Tibial artery (tissue), 4 donors: ENCODE results near the gene PTPRD.

Experiments used
- DNase-seq, 2 donors: peaks; one replicate each; pipeline ENCODE4 v3.0.0-alpha.2; 2019
- H3K27ac ChIP-seq, 2 donors: fragments of 200-600 bp; sonication (generic) in 1 of 2; 1 replicate in 1 of 2; 2 replicates in 1 of 2; pipeline ENCODE4 v1.5.1; 2018 to 2019; ENCODE audit warnings: mild to moderate bottlenecking in 1 of 2
- H3K27me3 ChIP-seq, 2 donors: fragments of 200-600 bp; sonication (generic) in 1 of 2; one replicate each; pipeline versions ENCODE4 v1.5.1 to v1.6.0; 2016 to 2019
- H3K36me3 ChIP-seq, 3 donors: fragments of 200-600 bp; sonication (generic) in 2 of 3; one replicate each; pipeline ENCODE4 v1.5.1; 2016 to 2019; ENCODE audit warnings: mild to moderate bottlenecking in 2 of 3
- H3K4me1 ChIP-seq, 4 donors: fragments of 200-600 bp; sonication (generic) in 2 of 4; 1 replicate in 3 of 4; 2 replicates in 1 of 4; pipeline ENCODE4 v1.5.1; 2016 to 2019
- H3K4me3 ChIP-seq, 2 donors: fragments of 200-600 bp; sonication (generic) in 1 of 2; 1 replicate in 1 of 2; 2 replicates in 1 of 2; pipeline ENCODE4 v1.5.1; 2018 to 2019; ENCODE audit warnings: mild to moderate bottlenecking in 2 of 2
- H3K9me3 ChIP-seq, 3 donors: fragments of 200-600 bp; sonication (generic) in 1 of 3; one replicate each; pipeline ENCODE4 v1.5.1; 2016 to 2019
- intact Hi-C: fragments of 100-400 bp; cut with DNase I; formaldehyde crosslinking; loops from one replicate; pipeline ENCODE4 v1.15.0; 2023; ENCODE audit warnings: low total_unique reads
- TF ChIP-seq, protein P1 (sequence below), 2 experiments: fragments of 200-600 bp in 1 of 2; fragments of 450-650 bp in 1 of 2; IDR thresholded peaks; one replicate each; pipeline ENCODE4 v1.5.1; 2017 to 2019; ENCODE audit warnings: antibody characterized with exemption in 2 of 2, mild to moderate bottlenecking in 1 of 2, moderate library complexity in 1 of 2

PTPRD gene

DNA sequence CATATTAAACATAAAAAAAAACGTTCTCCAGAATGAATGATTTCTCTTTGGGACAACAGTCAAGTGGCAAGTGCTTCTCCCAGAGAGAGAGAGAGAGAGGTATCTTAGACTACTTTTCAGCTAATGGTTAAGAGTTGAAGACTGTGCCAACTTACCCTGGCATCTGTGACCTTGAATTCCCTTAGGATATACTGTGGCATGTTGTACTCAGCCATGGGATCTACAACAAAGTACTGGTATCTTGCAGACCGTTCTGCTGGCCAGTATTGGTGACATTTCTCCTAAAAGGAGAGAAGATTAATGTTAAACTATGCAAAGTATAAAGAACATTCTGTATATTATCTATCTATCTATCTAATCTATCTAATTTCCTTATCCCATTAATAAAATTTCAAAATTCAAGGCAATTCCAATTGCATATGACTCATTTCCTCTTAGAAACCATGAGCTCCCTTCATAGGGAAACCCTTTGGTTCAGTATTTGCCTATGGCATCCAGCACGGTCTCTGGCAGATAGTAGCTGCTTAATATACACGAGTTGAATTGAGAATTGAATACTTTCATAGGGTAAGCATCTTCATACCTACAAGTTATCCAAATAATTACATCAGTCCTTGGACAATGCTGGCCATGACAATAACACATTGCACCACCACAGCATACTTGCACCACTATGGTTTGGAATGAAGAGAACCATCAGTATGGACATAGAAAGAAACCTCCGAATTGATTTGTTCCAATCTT lies 2273.9 kb downstream of the PTPRD start:
- DNase-seq, result no peak
- no peak overlapping the region for H3K27ac ChIP-seq
- H3K4me1 ChIP-seq, result peaks cover 0 to 15% (median 13%) of the 10 kb centered on the region in 4 donors

DNA sequence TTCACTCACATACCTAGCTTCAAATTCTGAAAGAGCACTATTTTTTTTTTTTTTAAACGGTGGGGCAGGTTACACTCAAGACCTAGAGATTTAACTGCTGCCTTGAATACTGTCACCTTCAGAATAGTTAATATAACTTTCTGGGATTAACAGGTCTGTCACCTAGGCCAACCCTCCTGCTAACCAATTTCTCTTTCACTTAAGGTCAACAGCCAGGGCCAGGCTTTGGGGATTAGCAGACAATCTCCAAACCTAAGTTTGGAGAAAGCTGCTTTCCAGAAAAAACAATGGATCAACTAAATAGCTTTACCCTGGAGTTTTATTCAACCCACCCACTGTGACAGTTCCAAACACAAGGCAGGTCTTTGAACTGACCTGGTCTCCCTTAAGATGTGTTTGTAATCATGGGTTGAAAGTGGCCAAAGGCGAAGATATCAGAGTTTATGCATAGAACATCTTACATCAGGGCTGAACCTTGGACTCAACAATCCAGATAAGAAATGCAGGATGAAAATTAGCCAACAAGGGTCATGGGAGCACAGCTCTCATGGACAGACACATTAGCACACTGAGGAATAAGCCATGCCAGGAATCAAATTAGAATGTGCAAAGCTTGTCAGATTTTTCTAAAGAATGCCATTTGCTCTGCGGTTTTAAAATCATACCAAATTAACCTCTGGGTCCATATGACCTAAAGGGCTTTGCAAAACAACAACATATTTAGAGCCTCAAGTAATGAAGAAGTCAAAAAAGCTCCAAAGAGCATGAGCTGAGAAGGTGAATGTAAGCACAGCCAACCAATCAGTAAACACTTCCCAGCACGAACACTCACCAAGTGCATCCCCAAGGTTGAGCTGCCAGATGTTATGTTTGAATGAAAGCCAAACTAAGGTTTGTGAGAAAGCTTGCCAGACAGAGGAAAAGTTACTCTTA lies 2274.7 kb downstream of the PTPRD start:
- DNase-seq, result no peak
- no peak overlapping the region for H3K27ac ChIP-seq
- intact Hi-C loops, result no loop called here
- TF ChIP-seq, protein P1, sequence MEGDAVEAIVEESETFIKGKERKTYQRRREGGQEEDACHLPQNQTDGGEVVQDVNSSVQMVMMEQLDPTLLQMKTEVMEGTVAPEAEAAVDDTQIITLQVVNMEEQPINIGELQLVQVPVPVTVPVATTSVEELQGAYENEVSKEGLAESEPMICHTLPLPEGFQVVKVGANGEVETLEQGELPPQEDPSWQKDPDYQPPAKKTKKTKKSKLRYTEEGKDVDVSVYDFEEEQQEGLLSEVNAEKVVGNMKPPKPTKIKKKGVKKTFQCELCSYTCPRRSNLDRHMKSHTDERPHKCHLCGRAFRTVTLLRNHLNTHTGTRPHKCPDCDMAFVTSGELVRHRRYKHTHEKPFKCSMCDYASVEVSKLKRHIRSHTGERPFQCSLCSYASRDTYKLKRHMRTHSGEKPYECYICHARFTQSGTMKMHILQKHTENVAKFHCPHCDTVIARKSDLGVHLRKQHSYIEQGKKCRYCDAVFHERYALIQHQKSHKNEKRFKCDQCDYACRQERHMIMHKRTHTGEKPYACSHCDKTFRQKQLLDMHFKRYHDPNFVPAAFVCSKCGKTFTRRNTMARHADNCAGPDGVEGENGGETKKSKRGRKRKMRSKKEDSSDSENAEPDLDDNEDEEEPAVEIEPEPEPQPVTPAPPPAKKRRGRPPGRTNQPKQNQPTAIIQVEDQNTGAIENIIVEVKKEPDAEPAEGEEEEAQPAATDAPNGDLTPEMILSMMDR (IDR thresholded peaks at IDR 0.05), result no peak
- no peaks in the 10 kb centered on the region for H3K27me3 ChIP-seq
- no peaks in the 10 kb centered on the region for H3K9me3 ChIP-seq
- H3K4me3 ChIP-seq, result no peak overlapping the region
- peaks cover 0 to 15% (median 13%) of the 10 kb centered on the region in 4 donors for H3K4me1 ChIP-seq
- H3K36me3 ChIP-seq, result no peaks in the 10 kb centered on the region

More for the DNA sequence above, 2273.9 kb downstream of the PTPRD start:
- intact Hi-C loops, result no loop called here
- TF ChIP-seq, protein P1 (IDR thresholded peaks at IDR 0.05), result no peak
- H3K27me3 ChIP-seq, result no peaks in the 10 kb centered on the region
- no peaks in the 10 kb centered on the region for H3K9me3 ChIP-seq
- no peak overlapping the region for H3K4me3 ChIP-seq
- H3K36me3 ChIP-seq, result no peaks in the 10 kb centered on the region

DNA sequence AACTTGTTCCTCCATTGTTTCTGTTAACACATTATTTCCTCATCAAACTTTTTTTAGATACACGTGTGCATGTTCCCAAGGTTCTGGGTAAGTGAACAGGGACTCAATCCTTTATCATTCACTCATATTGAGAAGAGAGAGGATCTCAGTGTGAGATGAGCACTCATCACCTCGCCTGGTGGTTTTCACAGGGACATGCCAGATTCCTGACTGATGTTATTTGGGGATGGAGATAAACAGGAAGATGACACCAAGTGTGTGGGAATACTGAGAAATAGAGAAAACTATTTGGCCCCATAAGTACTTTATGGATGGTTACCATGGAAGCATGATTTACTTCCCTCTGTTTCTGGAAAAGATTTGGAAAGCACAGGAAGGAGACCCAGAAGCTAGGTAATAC lies 2279.9 kb downstream of the PTPRD start:
- peaks cover 0 to 5% (median 2%) of the 10 kb centered on the region in 4 donors for H3K4me1 ChIP-seq
- DNase-seq, result no peak
- TF ChIP-seq, protein P1 (IDR thresholded peaks at IDR 0.05), result no peak
- H3K9me3 ChIP-seq, result no peaks in the 10 kb centered on the region
- no peaks in the 10 kb centered on the region for H3K36me3 ChIP-seq
- H3K27ac ChIP-seq, result no peak overlapping the region
- no peaks in the 10 kb centered on the region for H3K27me3 ChIP-seq
- intact Hi-C loops, result no loop called here
- no peak overlapping the region for H3K4me3 ChIP-seq

DNA sequence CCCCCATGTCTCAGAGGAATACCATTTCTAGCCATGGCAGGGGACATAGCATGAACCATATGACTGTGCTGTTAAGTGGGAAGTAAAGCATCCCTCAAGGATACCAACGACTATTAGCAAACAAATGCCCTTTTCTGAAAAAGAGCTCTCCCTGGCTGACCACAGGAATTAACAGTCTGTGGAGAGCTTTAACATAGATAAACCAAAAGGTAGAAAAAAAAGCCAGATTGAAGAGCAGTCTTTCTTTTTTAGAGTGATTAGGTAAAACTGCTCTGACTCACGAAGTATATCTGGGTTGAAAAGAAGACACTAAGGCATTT lies 2280.5 kb downstream of the PTPRD start:
- Histone ChIP-seq H3K9me3 (no peaks in the 10 kb centered on the region), H3K36me3 (no peaks in the 10 kb centered on the region), H3K27me3 (no peaks in the 10 kb centered on the region), H3K27ac (no peak overlapping the region), H3K4me1 (no peaks in the 10 kb centered on the region), H3K4me3 (no peak overlapping the region)
- intact Hi-C loops, result no loop called here
- TF ChIP-seq, protein P1 (IDR thresholded peaks at IDR 0.05), result no peak
- DNase-seq, result no peak

DNA sequence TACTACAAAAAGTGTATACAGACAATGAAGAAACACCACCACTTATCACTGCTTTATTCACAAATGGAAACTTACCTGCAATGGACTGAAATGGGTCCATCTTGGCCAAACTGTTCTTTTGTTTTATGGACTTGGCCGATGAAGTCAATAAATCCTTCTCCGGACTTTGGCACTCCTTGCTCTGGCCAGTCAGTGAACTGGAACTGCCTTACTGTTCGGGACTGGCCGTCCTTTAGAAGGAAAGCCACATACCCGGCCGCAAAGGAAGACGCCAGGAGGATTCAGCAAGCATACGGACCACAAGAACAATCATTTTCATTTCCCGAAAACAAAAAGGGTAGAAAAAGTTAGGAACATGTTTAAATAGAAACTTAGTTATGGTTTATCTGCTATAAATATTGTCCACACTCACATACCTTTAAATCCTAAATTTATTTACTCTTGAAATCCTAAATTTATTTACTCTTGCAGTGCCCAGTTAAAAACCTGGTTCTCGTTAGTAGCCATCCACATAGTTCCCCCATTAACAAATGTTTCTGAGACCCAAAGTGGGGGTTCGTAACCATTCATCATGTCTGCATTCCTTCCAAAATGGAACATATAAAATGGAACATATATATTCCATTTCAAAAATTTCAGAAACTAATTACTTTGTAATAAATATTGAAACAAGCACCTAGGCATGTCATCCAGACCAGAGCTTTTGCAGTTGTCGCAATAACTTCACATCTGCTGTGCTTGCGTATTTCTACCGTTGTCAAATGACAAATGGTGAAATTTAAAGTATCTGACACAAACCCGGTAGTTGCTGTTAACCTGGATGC lies 2281.1 kb downstream of the PTPRD start:
- no peaks in the 10 kb centered on the region for H3K4me1 ChIP-seq
- H3K36me3 ChIP-seq, result no peaks in the 10 kb centered on the region
- H3K27me3 ChIP-seq, result no peaks in the 10 kb centered on the region
- H3K9me3 ChIP-seq, result no peaks in the 10 kb centered on the region
- H3K27ac ChIP-seq, result no peak overlapping the region
- TF ChIP-seq, protein P1 (IDR thresholded peaks at IDR 0.05), result no peak
- no peak for DNase-seq
- intact Hi-C loops, result no loop called here
- H3K4me3 ChIP-seq, result no peak overlapping the region
